ENCODE results near the gene SLAMF6.
"Not testable (repeated sequence)": the region's sequence is repeated elsewhere in the genome, so short reads cannot be mapped to it uniquely, and the experiment has no call there.

The SLAMF6 gene

DNA sequence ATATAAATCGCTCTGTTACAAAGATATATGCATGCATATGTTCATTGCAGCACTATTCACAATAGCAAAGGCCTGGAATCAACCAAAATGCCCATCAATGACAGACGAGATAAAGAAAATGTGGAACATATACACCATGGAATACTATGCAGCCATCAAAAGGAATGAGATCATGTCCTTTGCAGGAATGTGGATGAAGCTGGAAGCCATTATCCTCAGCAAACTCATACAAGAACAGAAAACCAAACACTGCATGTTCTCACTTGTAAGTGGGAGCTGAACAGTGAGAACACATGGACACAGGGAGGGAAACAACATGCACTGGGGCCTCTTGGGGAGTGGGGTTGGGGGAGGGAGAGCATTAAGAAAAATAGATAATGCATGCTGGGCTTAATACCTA lies 5.5 kb downstream of the SLAMF6 start:
- in situ Hi-C loops (cut with MboI; ENCODE audit: low sequenced_read_pairs), result not testable (repeated sequence)

DNA sequence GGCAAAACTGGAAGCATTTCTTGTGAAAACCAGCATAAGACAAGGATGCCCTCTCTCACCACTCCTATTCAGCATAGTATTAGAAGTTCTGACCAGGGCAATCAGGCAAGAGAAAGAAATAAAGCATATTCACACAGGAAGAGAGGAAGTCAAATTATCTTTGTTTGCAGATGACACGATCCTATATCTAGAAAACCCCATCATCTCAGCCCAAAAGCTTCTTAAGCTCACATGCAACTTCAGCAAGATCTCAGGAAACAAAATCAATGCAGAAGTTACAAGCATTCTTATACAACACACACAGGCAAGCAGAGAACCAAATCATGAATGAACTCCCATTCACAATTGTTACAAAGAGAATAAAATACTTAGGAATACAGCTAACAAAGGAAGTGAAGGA lies 7.1 kb downstream of the SLAMF6 start:
- in situ Hi-C loops (cut with MboI; ENCODE audit: low sequenced_read_pairs), result not testable (repeated sequence)

DNA sequence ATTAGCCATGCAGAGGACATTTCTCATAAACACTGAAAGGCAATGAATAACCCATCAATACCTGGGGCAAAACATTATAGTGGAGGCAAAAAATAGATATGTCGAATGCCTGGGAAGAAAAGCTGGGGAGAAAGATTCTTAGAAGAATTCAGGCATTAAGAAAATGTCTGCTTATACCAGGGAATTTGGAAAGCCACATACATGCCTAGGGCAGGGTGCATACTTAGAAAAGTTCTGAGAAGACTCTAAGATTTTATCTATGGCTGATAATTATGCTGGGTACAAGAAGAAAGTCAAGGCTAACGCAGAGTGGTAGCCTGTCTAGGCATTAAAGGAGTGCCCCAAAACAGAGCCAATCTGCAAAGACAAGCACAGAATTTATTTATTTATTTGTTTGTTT lies 18.4 kb downstream of the SLAMF6 start:
- in situ Hi-C loops (cut with MboI; ENCODE audit: low sequenced_read_pairs), result no loop called here

DNA sequence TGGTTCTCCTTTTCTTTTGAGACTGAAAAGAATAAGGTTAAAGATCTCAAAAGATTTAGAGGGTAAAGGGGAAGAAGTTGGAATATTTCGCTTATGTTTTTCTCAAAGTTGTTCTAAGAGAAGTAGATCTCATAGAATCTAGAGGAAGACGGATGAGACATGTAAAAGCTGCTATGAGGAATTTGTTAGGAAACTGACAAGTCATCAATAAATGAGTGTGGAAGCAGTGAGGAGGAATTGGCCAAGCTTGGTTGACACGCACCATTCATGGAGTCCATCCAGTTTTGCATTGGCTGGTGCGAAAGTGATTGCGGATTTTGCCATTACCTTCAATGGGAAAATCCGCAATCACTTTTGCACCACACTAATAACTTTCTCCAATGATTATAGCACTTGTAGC lies 20.0 kb downstream of the SLAMF6 start:
- in situ Hi-C loops (cut with MboI; ENCODE audit: low sequenced_read_pairs), result no loop called here

DNA sequence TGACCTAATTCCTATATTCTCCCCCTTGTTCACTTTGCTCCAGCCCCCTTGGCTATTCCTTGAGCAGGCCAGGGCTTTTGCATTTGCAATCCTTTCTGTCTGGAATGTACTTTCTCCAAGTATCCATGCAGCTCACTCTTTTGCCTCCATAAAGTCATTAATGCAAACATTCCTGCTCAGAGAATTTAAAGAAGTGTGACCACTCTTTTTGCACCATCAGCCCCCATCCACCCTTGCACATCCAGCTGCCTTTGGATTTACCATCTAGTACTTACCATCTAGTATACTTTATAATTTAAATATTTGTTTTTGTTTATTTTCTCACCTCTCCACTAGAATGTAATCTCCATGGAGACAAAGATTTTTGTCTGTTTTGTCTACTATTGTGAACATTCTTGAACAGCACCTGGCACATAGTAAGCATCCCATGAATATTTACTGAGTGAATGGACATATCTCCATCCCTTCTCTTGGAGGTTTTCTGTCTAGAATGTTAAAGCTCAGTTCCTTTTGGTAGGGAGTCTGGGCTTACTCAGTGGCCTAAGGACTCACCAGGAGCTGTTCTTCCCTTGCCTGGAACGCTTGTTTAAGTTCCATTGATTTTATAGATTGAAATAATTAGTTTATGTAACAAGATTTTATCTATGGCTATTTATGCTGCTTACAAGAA lies 22.6 kb downstream of the SLAMF6 start:
- in situ Hi-C loops (cut with MboI; ENCODE audit: low sequenced_read_pairs), result no loop called here

DNA sequence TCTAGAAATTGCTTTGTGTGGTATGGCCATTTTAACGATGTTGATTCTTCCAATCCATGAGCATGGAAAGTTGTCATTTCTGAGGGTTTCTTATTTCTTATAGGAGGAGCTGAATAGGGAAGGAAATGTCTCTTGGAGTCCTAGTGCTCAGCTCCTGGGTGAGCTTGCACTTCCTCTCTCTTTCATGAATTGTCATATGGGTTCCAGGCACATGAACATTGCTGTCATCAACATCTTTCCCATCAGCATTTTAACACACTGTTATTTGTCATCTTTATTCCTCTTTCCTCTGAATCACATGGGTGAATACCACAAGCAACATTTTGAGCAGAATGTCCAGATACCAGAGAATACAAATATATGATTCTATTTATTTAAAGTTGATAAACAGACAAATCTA lies 23.4 kb downstream of the SLAMF6 start:
- in situ Hi-C loops (cut with MboI; ENCODE audit: low sequenced_read_pairs), result no loop called here

DNA sequence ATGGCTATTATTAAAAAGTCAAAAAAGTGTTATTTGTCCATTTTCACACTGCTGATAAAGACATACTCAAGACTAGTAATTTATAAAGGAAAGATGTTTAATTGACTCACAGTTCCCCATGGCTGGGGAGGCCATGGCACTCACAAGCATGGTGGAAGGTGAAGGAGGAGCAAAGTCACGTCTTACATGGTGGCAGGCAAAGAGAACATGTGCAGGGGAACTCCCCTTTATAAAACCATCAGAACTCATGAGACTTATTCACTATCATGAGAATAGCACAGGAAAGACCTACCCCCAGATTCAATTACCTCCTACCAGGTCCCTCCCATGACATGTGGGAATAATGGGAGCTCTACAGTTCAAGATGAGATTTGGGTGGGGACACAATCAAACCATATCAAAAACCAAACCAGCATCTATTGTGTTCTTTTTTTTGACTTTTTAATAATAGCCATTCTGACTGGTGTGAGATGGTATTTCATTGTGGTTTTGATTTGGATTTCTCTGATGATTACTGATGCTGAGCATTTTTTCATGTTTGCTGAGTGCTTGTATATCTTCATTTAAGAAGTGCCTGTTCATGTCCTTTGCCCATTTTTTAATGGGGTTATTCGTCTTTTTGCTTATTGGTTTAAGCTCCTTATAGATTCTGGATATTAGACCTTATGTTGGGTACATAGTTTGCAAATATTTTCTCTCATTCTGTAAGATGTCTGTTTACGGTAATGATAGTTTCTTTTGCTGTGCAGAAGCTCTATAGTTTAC lies 24.6 kb downstream of the SLAMF6 start:
- in situ Hi-C loops (cut with MboI; ENCODE audit: low sequenced_read_pairs), result not testable (repeated sequence)

DNA sequence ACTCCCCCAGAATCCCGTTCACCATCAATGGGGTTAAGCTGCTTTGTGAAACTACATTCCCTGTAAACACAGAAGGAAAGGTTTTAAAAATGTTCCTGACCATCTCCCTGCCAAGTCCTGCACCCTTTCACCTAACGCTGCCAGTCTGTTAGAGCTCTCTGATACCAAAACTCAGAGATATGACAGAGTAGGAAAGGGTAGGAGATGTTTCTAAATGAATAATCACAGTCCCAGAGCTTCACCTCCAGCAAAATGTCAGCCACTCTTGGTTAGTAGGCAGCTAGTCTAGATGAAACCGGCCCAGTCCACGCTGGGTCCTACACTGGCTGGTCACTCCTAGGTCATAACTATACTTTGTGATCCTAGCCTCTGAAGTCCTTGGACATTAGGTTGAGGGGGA lies 26.7 kb downstream of the SLAMF6 start:
- in situ Hi-C loops (cut with MboI; ENCODE audit: low sequenced_read_pairs), result no loop called here

DNA sequence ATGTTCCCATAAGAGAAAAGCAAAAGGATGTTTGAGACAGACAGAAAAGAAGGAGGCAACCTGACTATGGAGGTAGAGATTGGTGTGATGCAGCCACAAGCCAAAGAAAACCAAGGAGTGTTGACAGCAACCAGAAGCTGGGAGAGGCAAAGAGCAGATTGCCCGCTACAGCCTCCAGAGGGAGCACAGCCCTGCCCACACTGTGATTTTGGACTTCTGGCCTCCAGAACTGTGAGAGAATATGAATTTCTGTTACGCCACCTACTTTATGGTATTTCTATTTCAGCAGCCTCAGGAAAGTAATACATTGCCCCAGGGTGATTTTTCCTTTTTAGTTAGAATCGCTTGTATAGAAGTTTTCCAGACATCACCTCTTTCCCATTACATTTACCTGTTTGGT lies 28.4 kb downstream of the SLAMF6 start:
- in situ Hi-C loops (cut with MboI; ENCODE audit: low sequenced_read_pairs), result no loop called here

DNA sequence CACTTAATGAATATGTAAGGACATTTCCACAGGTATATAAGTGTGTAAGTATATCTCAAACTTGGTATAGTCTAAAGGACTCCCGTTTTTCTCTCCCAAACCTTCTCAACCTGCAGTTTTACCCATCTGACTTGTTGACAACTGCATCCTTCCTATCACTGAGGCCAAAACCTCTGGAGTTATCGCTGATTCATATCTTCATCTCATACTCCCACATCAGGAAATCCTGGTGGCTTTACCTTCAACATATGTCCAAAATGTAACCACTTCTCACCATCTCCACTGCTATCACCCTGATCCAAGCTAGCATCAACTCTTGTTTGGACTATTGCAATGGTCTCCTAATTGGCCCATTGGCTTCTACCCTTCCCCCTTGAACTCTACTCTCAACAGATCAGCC lies 30.4 kb downstream of the SLAMF6 start:
- in situ Hi-C loops (cut with MboI; ENCODE audit: low sequenced_read_pairs), result no loop called here

DNA sequence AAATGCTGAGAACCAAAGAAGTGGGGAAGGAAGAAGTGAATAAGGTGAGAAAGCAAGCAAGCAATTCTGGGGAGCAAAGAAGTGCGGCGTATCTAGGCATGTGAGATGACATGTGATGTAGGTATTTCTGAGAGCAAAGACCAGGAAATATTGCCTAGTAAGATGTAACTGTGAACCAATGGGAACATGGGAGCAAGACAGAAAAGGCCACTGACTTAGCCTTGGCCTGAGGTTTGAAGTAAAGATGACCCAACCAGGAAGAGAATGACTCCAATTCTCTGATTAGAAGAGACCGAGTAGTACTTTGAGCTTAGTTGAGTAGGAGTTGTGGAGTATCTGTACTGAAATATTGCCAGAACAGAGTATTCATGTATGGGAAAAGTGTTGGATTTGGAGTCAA lies 31.1 kb downstream of the SLAMF6 start:
- in situ Hi-C loops (cut with MboI; ENCODE audit: low sequenced_read_pairs), result no loop called here

DNA sequence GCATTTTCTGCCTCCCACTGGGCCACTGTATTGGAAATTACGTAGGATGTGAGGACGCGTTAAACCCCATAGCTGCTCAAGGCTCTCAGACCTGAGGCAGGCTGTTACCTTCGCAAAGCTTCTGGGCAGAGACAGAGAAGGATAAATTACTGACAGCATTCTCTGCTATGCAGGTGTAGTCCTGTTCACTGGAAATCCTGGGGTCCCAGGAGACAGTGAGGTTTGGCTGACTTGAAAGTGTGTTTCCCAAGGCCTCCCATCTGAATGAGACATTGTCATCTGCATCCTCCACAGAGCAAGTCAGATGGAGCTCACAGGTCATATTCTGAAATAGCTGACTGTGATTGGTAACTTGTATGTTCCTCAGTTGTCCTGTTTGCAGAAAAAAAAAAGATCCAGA lies 32.0 kb downstream of the SLAMF6 start:
- in situ Hi-C loops (cut with MboI; ENCODE audit: low sequenced_read_pairs), result no loop called here

DNA sequence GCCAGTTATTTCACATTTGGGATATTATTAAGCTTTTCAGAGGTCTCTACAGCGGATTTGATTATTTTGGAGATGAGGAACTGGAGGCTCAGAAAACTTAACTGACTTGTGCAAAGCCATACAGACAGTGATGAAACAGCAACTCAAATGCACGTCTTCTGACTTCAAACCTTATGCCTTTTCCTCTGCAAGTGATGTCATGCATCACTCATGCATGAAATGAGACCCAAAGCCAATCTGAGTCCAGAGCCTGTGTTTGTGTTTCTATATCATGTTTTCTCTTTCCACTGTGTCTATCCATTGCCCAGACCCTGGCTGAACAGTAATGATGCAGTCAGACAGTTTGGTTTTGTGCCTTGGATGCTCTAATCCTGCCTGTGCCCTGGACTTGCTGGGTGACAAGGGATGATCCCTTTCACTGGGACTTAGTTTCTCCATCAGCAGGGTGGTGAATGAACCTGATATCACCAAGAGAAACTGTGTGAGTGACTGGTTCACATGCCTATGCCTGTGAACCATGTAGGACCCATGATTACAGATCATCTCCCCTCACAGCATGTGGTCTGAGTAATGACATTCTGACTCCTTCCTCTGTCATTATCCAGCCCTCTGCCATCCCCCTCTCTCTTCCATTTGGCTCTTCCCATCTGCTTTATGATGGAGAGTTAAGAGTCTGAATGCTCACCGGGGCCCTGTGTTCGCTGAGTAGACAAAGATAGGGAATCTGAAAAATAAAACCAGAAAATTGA lies 33.4 kb downstream of the SLAMF6 start:
- in situ Hi-C loops (cut with MboI; ENCODE audit: low sequenced_read_pairs), result no loop called here

DNA sequence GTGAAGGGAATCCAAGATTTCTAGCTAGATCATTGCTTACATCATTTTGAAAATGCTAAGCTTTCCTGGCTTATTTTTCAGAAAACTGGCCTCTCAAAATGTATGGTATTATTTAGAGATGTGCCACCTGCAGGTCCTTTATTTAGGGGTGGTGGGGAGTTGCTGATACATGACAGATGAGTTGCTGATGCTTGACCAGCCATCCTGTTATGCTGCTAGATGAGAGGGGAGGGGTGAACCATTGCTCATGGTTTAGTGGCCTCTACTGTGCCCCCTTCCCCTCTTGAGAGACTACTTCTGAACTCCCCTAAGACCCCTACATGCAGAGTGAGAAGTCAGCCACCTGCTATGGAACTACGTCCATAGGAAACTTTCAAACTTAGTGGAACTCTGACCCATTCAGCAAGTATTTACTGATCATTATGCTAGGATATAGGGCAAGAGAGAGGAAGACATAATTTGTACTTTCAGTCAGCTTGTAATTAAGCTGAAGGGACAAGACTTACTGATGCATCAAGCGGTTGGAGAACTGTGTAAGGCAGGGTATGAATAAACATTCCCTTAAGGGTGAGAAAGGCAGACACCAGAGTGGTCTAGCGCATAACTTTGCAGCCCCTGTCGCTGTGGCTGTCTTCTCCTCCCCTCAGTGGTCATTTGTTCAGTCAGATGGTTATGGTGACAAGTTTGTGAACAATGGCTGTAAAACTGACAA lies 34.6 kb downstream of the SLAMF6 start:
- in situ Hi-C loops (cut with MboI; ENCODE audit: low sequenced_read_pairs), result no loop called here

DNA sequence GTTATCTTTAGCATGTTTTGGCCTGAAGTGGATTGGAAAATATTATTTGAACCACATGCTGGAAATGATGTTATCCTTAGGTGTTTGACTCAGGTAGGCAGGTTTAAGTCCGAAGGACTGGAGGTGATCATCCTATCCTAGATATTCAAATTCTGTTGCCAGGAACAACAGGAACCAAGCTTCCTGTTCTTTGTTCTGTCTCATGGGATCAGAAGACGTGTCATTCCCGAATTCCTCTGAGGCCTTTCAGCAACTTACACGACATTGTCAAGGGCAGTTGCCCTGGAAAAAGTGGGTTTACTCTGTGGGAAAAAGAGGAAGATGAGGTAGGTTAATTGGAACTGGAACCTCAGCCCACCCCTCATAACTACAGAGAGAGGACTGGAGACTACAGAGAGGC lies 36.6 kb downstream of the SLAMF6 start:
- in situ Hi-C loops (cut with MboI; ENCODE audit: low sequenced_read_pairs), result no loop called here

DNA sequence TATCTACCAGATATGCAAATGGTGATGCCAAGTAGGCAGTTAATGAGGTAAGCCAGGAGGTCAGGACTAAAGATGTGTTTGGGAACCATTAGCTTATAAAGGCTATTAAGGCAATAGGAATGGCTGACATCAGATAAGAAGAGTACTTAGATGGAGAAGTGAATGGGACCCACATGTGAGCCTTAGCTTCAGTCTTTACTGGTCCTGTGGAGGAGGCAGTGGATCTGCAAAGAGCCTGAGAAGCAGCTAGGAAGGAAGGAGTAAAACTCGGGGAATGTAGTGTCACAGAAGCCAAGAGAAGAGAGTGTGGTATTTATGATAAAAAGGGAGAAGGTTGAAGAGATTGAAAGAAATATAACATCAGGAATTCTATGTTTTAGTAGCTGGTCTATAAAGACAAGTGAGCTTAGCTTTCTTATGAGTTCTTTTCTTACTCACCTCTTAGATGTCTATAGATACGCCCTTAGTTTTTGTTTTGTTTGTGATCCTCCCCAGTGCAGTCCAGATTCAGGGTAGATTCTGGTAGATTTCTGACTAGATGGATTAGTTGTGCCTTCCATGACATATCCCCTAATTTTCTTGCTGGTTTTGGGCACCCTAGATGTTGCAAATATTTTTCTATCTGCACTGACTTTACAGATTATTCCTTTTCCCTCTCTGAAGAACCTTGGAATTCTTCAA lies 39.4 kb downstream of the SLAMF6 start:
- in situ Hi-C loops (cut with MboI; ENCODE audit: low sequenced_read_pairs), result no loop called here

DNA sequence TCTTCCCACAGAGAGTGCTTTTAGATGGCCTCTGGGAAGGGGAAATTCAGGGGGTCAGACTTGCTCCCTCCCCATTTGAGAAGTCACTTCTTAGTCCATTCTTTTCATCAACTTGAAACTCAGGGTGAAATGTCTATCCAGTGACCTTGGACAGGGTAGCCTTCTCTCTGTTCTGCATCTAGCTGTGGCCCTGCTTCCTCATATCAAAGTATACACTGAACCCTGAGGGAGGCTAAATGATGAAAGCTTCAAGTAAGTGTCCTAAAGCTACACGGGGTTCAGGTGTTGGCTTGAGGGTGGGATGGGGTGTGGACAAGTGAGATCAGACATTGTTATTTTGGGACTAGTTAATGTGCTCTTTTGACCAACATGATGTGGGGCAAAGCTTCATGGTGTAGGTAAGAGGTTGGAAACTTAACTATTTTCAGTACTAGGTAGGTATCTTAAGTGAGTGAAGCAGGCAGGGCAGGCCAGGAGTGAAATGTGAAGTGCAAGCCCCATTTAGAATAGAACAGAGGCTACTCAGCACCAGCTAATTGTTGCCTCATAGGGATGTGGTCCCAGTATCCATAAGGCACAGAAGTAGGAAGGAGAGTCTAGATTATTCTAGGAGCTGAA lies 41.0 kb downstream of the SLAMF6 start:
- in situ Hi-C loops (cut with MboI; ENCODE audit: low sequenced_read_pairs), result no loop called here

DNA sequence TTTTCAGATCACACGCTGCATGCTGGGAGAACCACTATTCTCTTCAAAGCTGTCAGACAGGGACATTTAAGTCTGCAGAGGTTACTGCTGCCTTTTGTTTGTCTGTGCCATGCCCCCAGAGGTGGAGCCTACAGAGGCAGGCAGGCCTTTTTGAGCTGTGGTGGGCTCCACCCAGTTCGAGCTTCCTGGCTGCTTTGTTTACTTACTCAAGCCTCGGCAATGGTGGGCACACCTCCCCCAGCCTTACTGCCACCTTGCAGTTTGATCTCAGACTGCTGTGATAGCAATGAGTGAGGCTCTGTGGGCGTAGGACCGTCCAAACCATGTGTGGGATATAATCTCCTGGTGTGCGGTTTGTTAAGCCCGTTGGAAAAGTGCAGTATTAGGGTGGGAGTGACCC lies 42.3 kb downstream of the SLAMF6 start:
- in situ Hi-C loops (cut with MboI; ENCODE audit: low sequenced_read_pairs), result not testable (repeated sequence)

DNA sequence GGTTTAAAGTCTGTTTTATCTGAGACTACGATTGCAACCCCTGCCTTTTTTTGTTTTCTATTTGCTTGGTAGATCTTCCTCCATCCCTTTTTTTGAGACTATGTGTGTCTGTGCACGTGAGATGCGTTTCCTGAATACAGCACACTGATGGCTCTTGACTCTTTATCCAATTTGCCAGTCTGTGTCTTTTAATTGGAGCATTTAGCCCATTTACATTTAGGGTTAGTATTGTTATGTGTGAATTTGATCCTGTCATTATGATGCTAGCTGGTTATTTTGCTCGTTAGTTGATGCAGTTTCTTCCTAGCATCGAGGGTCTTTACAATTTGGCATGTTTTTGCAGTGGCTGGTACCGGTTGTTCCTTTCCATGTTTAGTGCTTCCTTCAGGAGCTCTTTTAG lies 44.0 kb downstream of the SLAMF6 start:
- in situ Hi-C loops (cut with MboI; ENCODE audit: low sequenced_read_pairs), result not testable (repeated sequence)

Measured in HL-60/S4 treated with retinoic acid at 250 ng/mL for 4 days and 3 days (cell line).